Esophagus muscularis mucosa (tissue), 4 donors: ENCODE data around the gene CHD2. TPM values are rescaled to one million over a fixed set of nuclear protein-coding genes. Genes with fewer than 3 reads are reported as not detected.
A peak's percentile ranks its signal among the peaks of the same experiment; 100 is the strongest.

Experiments
- DNase-seq: peaks from one replicate; pipeline ENCODE4 v3.0.0-alpha.2; 2017; ENCODE audit errors: extremely low spot score
- H3K27ac ChIP-seq, 4 donors: fragments of 200-600 bp; sonication (generic); replicated peaks in 1 of 4; 1 replicate in 3 of 4; 2 replicates in 1 of 4; pipeline ENCODE4 v1.5.1; 2016 to 2019; ENCODE audit warnings: mild to moderate bottlenecking in 1 of 4
- H3K27me3 ChIP-seq, 4 donors: fragments of 200-600 bp; sonication (generic); one replicate each; pipeline versions ENCODE4 v1.5.1 to v1.6.0; 2016 to 2019
- H3K36me3 ChIP-seq, 4 donors: fragments of 200-600 bp; sonication (generic); one replicate each; pipeline ENCODE4 v1.5.1; 2016 to 2019
- H3K4me1 ChIP-seq, 4 donors: fragments of 200-600 bp; sonication (generic); one replicate each; pipeline ENCODE4 v1.5.1; 2016 to 2019
- H3K4me3 ChIP-seq, 4 donors: fragments of 200-600 bp; sonication (generic); 1 replicate in 2 of 4; 2 replicates in 2 of 4; pipeline ENCODE4 v1.5.1; 2016 to 2019; ENCODE audit warnings: mild to moderate bottlenecking in 4 of 4, moderate library complexity in 1 of 4
- H3K9me3 ChIP-seq, 4 donors: fragments of 200-600 bp; sonication (generic); 1 replicate in 3 of 4; 2 replicates in 1 of 4; pipeline ENCODE4 v1.5.1; 2016 to 2019
- CTCF ChIP-seq, 3 experiments: fragments of 200-600 bp in 2 of 3; fragments of 450-650 bp in 1 of 3; sonication (generic) in 2 of 3; IDR thresholded peaks; one replicate each; pipeline ENCODE4 v1.5.1; 2017 to 2019; ENCODE audit warnings: antibody characterized with exemption in 3 of 3, mild to moderate bottlenecking in 2 of 3, moderate library complexity in 1 of 3
- EP300 ChIP-seq: sonication (generic); formaldehyde crosslinking; IDR thresholded peaks from one replicate; pipeline ENCODE4 v1.6.1; 2017; ENCODE audit warnings: antibody characterized with exemption
- POLR2A ChIP-seq: fragments of 450-650 bp; IDR thresholded peaks from one replicate; pipeline ENCODE4 v1.6.1; 2017; ENCODE audit warnings: antibody characterized with exemption, moderate library complexity, mild to moderate bottlenecking, low read depth
- POLR2AphosphoS5 ChIP-seq, 2 donors: sonication (generic); formaldehyde crosslinking; IDR thresholded peaks; one replicate each; pipeline ENCODE4 v1.6.1; 2017; ENCODE audit warnings: antibody characterized with exemption in 2 of 2
- WGBS: methylation state at CpG from one replicate; pipeline ENCODE4 v1.1.5; 2018; 5-methylcytosine and 5-hydroxymethylcytosine counted together
- intact Hi-C: fragments of 100-400 bp; cut with DNase I; formaldehyde crosslinking; loops from one replicate; pipeline ENCODE4 v1.15.1; 2023
- total RNA-seq, 4 donors: library from RNA; depleted of rRNA; stranded (reverse); fragments of >200 nt; gene quantifications; one replicate each; pipeline versions ENCODE4 v1.1.0 to v1.2.1, GENCODE V29; 2016

CHD2 gene
- total RNA-seq, 4 donors from 2014 or later: 54.3 to 86.0 (median 62.8) TPM

GRCh38 chr15:93001881-93002280 lies 101.8 kb downstream of the CHD2 start:
- H3K9me3 ChIP-seq: no peaks in the 10 kb centered on the region
- intact Hi-C loops: no loop called here

GRCh38 chr15:93005133-93005532 lies 105.0 kb downstream of the CHD2 start:
- TF ChIP-seq CTCF (IDR thresholded peaks at IDR 0.05): no peak
- no peak for TF ChIP-seq POLR2A
- no peak for TF ChIP-seq POLR2AphosphoS5 (IDR thresholded peaks at IDR 0.05)
- intact Hi-C loops: no loop called here
- no peak overlapping the region for H3K27ac ChIP-seq
- WGBS: 87% methylated on average over 4 of the region's 4 CpGs
- H3K4me3 ChIP-seq: no peak overlapping the region
- H3K4me1 ChIP-seq: no peaks in the 10 kb centered on the region
- H3K9me3 ChIP-seq: no peaks in the 10 kb centered on the region
- no peaks in the 10 kb centered on the region for H3K27me3 ChIP-seq
- peaks cover 81 to 99% (median 94%) of the 10 kb centered on the region in 4 donors for H3K36me3 ChIP-seq
- no peak for DNase-seq

More at GRCh38 chr15:93001881-93002280, 101.8 kb downstream of the CHD2 start:
- Histone ChIP-seq H3K4me1 (no peaks in the 10 kb centered on the region), H3K36me3 (peaks cover 70 to 100% (median 96%) of the 10 kb centered on the region in 4 donors), H3K4me3 (no peak overlapping the region), H3K27ac (no peak overlapping the region), H3K27me3 (no peaks in the 10 kb centered on the region)
- no peak for TF ChIP-seq EP300
- no peak for TF ChIP-seq POLR2AphosphoS5 (IDR thresholded peaks at IDR 0.05)
- TF ChIP-seq POLR2A: no peak
- TF ChIP-seq CTCF (IDR thresholded peaks at IDR 0.05): peak in 1 of 3 experiments; percentile 13
- DNase-seq: no peak
- WGBS: 96% methylated on average over 2 of the region's 2 CpGs

GRCh38 chr15:93007994-93008393 lies 107.9 kb downstream of the CHD2 start:
- TF ChIP-seq POLR2A (no peak), EP300 (no peak)
- Histone ChIP-seq H3K4me1 (no peaks in the 10 kb centered on the region), H3K9me3 (no peaks in the 10 kb centered on the region), H3K4me3 (no peak overlapping the region), H3K27ac (no peak overlapping the region), H3K27me3 (no peaks in the 10 kb centered on the region), H3K36me3 (peaks cover 76 to 99% (median 94%) of the 10 kb centered on the region in 4 donors)
- intact Hi-C loops: no loop called here
- DNase-seq: no peak
- WGBS: 100% methylated on average over 3 of the region's 3 CpGs

DNA sequence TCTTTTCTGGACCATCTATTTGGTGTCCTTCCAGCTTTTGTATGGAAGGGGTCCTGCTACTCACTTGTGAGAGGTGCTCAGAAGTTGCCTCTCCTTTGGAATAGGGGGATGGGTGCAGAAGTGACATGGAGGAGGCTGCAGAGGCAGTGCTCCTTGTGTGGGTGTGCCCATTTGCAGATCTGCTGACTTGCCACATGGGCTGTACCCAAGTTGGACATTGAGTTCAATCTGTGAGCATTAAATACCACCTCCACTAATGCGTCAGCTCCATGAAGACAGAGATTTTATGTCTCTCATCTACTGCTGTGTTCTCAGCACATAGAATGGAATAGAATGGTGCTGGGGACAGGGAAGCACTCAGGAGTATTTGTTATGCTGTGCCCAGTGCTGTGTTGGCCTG lies 112.7 kb downstream of the CHD2 start:
- Histone ChIP-seq H3K27me3 (no peaks in the 10 kb centered on the region), H3K36me3 (peaks cover 73 to 100% (median 92%) of the 10 kb centered on the region in 4 donors), H3K27ac (no peak overlapping the region), H3K9me3 (no peaks in the 10 kb centered on the region), H3K4me1 (peaks cover 0 to 5% (median under 1%) of the 10 kb centered on the region in 4 donors), H3K4me3 (no peak overlapping the region)
- intact Hi-C loops: no loop called here
- WGBS: 91% methylated on average over 1 of the region's 1 CpG
- no peak for TF ChIP-seq EP300
- TF ChIP-seq POLR2AphosphoS5 (IDR thresholded peaks at IDR 0.05): no peak
- no peak for TF ChIP-seq CTCF (IDR thresholded peaks at IDR 0.05)
- no peak for TF ChIP-seq POLR2A
- no peak for DNase-seq

DNA sequence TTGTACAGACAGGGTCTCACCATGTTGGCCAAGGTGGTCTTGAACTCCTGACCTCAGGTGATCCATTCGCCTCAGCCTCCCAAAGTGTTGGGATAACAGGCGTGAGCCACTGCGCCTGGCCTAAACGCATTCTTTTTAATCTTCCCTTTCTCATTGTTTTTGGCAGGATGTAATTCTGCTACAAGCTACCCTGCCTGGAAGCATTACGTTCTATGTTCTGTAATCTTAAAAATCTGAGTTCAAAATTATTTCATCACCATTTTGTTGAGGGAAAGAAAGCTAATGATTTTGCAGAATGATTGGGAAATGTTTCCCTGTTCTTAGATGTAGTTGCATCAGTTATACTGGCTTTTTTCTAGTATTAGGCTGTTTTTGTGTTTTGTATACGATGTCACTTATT lies 117.4 kb downstream of the CHD2 start:
- no peak for DNase-seq
- Histone ChIP-seq H3K27ac (peak overlapping the region; percentile 25 to 63 (median 37)), H3K27me3 (no peaks in the 10 kb centered on the region), H3K9me3 (no peaks in the 10 kb centered on the region), H3K4me1 (peaks cover 0 to 16% (median 12%) of the 10 kb centered on the region in 4 donors), H3K36me3 (peaks cover 66 to 100% (median 91%) of the 10 kb centered on the region in 4 donors), H3K4me3 (no peak overlapping the region)
- intact Hi-C loops: no loop called here
- TF ChIP-seq EP300 (no peak), POLR2AphosphoS5 (IDR thresholded peaks at IDR 0.05) (peak in 1 of 2 donors; percentile 37)
- 87% methylated on average over 6 of the region's 6 CpGs for WGBS

GRCh38 chr15:93018574-93018973 lies 118.5 kb downstream of the CHD2 start:
- no peaks in the 10 kb centered on the region for H3K9me3 ChIP-seq
- H3K4me3 ChIP-seq: no peak overlapping the region
- H3K27me3 ChIP-seq: no peaks in the 10 kb centered on the region
- WGBS: 80% methylated on average over 4 of the region's 4 CpGs
- DNase-seq: no peak
- H3K36me3 ChIP-seq: peaks cover 63 to 100% (median 90%) of the 10 kb centered on the region in 4 donors
- peaks cover 0 to 16% (median 15%) of the 10 kb centered on the region in 4 donors for H3K4me1 ChIP-seq
- intact Hi-C loops: no loop called here
- peak overlapping the region; percentile 5 to 63 (median 36) for H3K27ac ChIP-seq
- TF ChIP-seq EP300 (no peak), POLR2AphosphoS5 (IDR thresholded peaks at IDR 0.05) (peak in 1 of 2 donors; percentile 17), POLR2A (no peak), CTCF (IDR thresholded peaks at IDR 0.05) (peak; percentile 31 to 53 (median 36))
